IMR-90 (cell line): ENCODE data around the gene NOL9. TPM values are rescaled to one million over a fixed set of nuclear protein-coding genes. Genes with fewer than 3 reads are reported as not detected.

Experiments used
- ATAC-seq: fragments of 200-7000 bp; cut with Tn5 transposase; 2 replicates; pipeline ENCODE4 v1.9.1; 2020; ENCODE audit warnings: low read depth, mild to moderate bottlenecking, moderate library complexity
- BruUV-seq: library from RNA; stranded (reverse); fragments of 400-500 nt; replicated peaks from 2 replicates; lab custom pipeline; 2021; lab: Mats Ljungman, UMichigan
- CTCF ChIA-PET: fragments of 300-600 bp; formaldehyde crosslinking; extraction: SDS; loops from one replicate; lab custom pipeline; 2021; ENCODE audit warnings: antibody characterized with exemption; lab: Yijun Ruan, JAX
- POLR2A ChIA-PET: fragments of 300-600 bp; sonication (Branson Sonifier 250); formaldehyde crosslinking; loops from one replicate; lab custom pipeline; 2022; ENCODE audit warnings: antibody characterized with exemption; ENCODE audit not compliant: unreplicated experiment; lab: Charles Lee
- DNase-seq: peaks from one replicate; pipeline ENCODE4 v3.0.0; 2013
- H2AFZ ChIP-seq: replicated peaks from 2 replicates; pipeline ENCODE3; 2013; ENCODE audit warnings: low read length, mild to moderate bottlenecking; ENCODE audit not compliant: poor library complexity
- H2AK5ac ChIP-seq: 2 replicates; pipeline ENCODE4 v1.6.1; 2013; ENCODE audit warnings: low read depth, low read length, inconsistent platforms
- H2AK9ac ChIP-seq: replicated peaks from 2 replicates; pipeline ENCODE3; 2013; ENCODE audit warnings: mild to moderate bottlenecking, low read depth, low read length, moderate library complexity; ENCODE audit not compliant: poor library complexity
- H2BK120ac ChIP-seq: 2 replicates; pipeline ENCODE4 v1.6.1; 2013; ENCODE audit warnings: low read depth, low read length, inconsistent platforms
- H2BK15ac ChIP-seq: 3 replicates; pipeline ENCODE4 v1.6.1; 2013; ENCODE audit warnings: low read depth, low read length, inconsistent platforms
- H2BK20ac ChIP-seq: 2 replicates; pipeline ENCODE4 v1.6.1; 2013; ENCODE audit warnings: low read depth, mild to moderate bottlenecking, inconsistent platforms, low read length, moderate library complexity
- H2BK5ac ChIP-seq: 2 replicates; pipeline ENCODE4 v1.6.1; 2013; ENCODE audit warnings: mild to moderate bottlenecking, low read depth, low read length, inconsistent platforms; ENCODE audit not compliant: poor library complexity, severe bottlenecking
- H3K14ac ChIP-seq: replicated peaks from 2 replicates; pipeline ENCODE4 v1.6.1; 2013; ENCODE audit warnings: low read depth, low read length, inconsistent platforms
- H3K18ac ChIP-seq: 2 replicates; pipeline ENCODE4 v1.6.1; 2013; ENCODE audit warnings: low read depth, low read length, control low read depth
- H3K23ac ChIP-seq: 2 replicates; pipeline ENCODE4 v1.6.1; 2013; ENCODE audit warnings: low read depth, low read length, inconsistent platforms
- H3K27ac ChIP-seq: 2 replicates; pipeline ENCODE4 v1.5.1; 2013; ENCODE audit warnings: mild to moderate bottlenecking, control low read depth, low read length; ENCODE audit not compliant: insufficient read depth
- H3K27me3 ChIP-seq: 2 replicates; pipeline ENCODE4 v1.6.1; 2013; ENCODE audit warnings: low read length; ENCODE audit not compliant: control insufficient read depth, insufficient read depth
- H3K36me3 ChIP-seq: 2 replicates; pipeline ENCODE4 v1.6.1; 2013; ENCODE audit warnings: low read length, mixed read lengths; ENCODE audit not compliant: control insufficient read depth, insufficient read depth
- H3K4ac ChIP-seq: 2 replicates; pipeline ENCODE4 v1.6.1; 2013; ENCODE audit warnings: low read depth, low read length, inconsistent platforms
- H3K4me1 ChIP-seq: 2 replicates; pipeline ENCODE4 v1.6.1; 2013; ENCODE audit warnings: low read length, mixed read lengths; ENCODE audit not compliant: control insufficient read depth, insufficient read depth
- H3K4me2 ChIP-seq: 2 replicates; pipeline ENCODE4 v1.6.1; 2013; ENCODE audit warnings: low read depth, mild to moderate bottlenecking, control low read depth, low read length, moderate library complexity
- H3K4me3 ChIP-seq: 2 replicates; pipeline ENCODE4 v1.5.1; 2013; ENCODE audit warnings: low read depth, mild to moderate bottlenecking, control low read depth, low read length, moderate library complexity; ENCODE audit not compliant: insufficient read depth
- H3K56ac ChIP-seq: 2 replicates; pipeline ENCODE4 v1.6.1; 2013; ENCODE audit warnings: low read length, inconsistent platforms; ENCODE audit not compliant: insufficient read depth; ENCODE audit errors: extremely low read depth
- H3K79me1 ChIP-seq, 2 experiments: 2 replicates each; pipeline ENCODE4 v1.6.1; 2013; ENCODE audit warnings: low read length in 2 of 2, inconsistent platforms in 1 of 2, low read depth in 1 of 2
- H3K9ac ChIP-seq: 2 replicates; pipeline ENCODE4 v1.6.1; 2013; ENCODE audit warnings: low read depth, low read length, control low read depth
- H3K9me1 ChIP-seq: 2 replicates; pipeline ENCODE4 v1.6.1; 2013; ENCODE audit warnings: low read length, inconsistent platforms; ENCODE audit not compliant: insufficient read depth
- H3K9me3 ChIP-seq: 2 replicates; pipeline ENCODE4 v1.6.1; 2013; ENCODE audit warnings: low read length; ENCODE audit not compliant: control insufficient read depth, insufficient read depth
- H4K20me1 ChIP-seq: 2 replicates; pipeline ENCODE4 v1.6.1; 2013; ENCODE audit warnings: low read length, inconsistent platforms; ENCODE audit not compliant: insufficient read depth
- H4K5ac ChIP-seq: 2 replicates; pipeline ENCODE4 v1.6.1; 2013; ENCODE audit warnings: mild to moderate bottlenecking, low read depth, low read length, control low read depth
- H4K8ac ChIP-seq, 2 experiments: 2 replicates each; pipeline ENCODE4 v1.6.1; 2013; ENCODE audit warnings: low read depth in 2 of 2, low read length in 2 of 2, control low read depth in 1 of 2, inconsistent platforms in 1 of 2
- H4K91ac ChIP-seq: 2 replicates; pipeline ENCODE4 v1.6.1; 2013; ENCODE audit warnings: low read depth, low read length, inconsistent platforms; ENCODE audit not compliant: insufficient read depth
- FOS ChIP-seq: fragments of 150-350 bp; IDR thresholded peaks from 2 replicates; pipeline ENCODE4 v1.6.1; 2016; ENCODE audit warnings: low read depth, low read length
- WGBS, 2 experiments: methylation state at CpG; one replicate each; pipeline versions ENCODE4 v1.1.5 to v1.1.7; 2013; ENCODE audit warnings: missing lambda C conversion rate in 2 of 2; ENCODE audit not compliant: insufficient read length in 1 of 2; ENCODE audit errors: extremely low coverage in 2 of 2; 5-methylcytosine and 5-hydroxymethylcytosine counted together
- dilution Hi-C: fragments of 300-500 bp; cut with HindIII; formaldehyde crosslinking; loops from one replicate; pipeline ENCODE4 v1.14.3; 2018; ENCODE audit warnings: low sequenced_read_pairs; ENCODE audit not compliant: unreplicated experiment
- in situ Hi-C: fragments of 300-500 bp; cut with MboI; formaldehyde crosslinking; loops from 3 replicates; pipeline ENCODE4 v1.14.3; 2019; ENCODE audit warnings: low sequenced_read_pairs, inconsistent platforms, mixed read lengths
- intact Hi-C: fragments of 100-400 bp; cut with micrococcal nuclease; formaldehyde crosslinking; loops from 2 replicates; pipeline ENCODE4 v1.10.0; 2022
- polyA plus RNA-seq, 3 experiments: library from polyadenylated mRNA; depleted of rRNA; stranded (reverse); fragments of >200 nt; gene quantifications; 2 replicates each; pipeline ENCODE4 v1.2.3, GENCODE V29; 2012; ENCODE audit warnings: low replicate concordance in 1 of 3
- total RNA-seq: library from RNA; depleted of rRNA; stranded (reverse); fragments of >200 nt; gene quantifications from 2 replicates; pipeline ENCODE4 v1.2.3, GENCODE V29; 2012

Gene NOL9
- total and polyA plus RNA-seq, 2 of the 4 experiments (the other 2 are of a cell fraction), result 13.0 to 19.2 TPM

- Histone ChIP-seq H3K27ac (no peak overlapping the region), H2AFZ (no peak overlapping the region), H2AK9ac (no peak overlapping the region), H3K36me3 (no peaks in the 10 kb centered on the region), H3K18ac (no peak overlapping the region), H2BK120ac (no peak overlapping the region), H4K91ac (no peak overlapping the region), H3K27me3 (peaks cover 2% of the 10 kb centered on the region; the same call in 1 of the 2 replicates), H3K4me3 (no peak overlapping the region), H3K4ac (no peak overlapping the region), H3K23ac (no peak overlapping the region), H3K9me1 (peaks cover 6% of the 10 kb centered on the region; the same call in 1 of the 2 replicates), H4K20me1 (no peaks in the 10 kb centered on the region), H3K14ac (no peak overlapping the region), H2BK20ac (no peak overlapping the region), H3K79me1 (no peaks in the 10 kb centered on the region), H3K56ac (no peak overlapping the region), H3K4me1 (peaks cover 4% of the 10 kb centered on the region), H2BK5ac (no peak overlapping the region), H4K8ac (no peak overlapping the region), H4K5ac (no peak overlapping the region), H2BK15ac (no peak overlapping the region), H3K9me3 (no peaks in the 10 kb centered on the region), H3K4me2 (no peak overlapping the region), H3K9ac (no peak overlapping the region), H2AK5ac (no peak overlapping the region)
- no peak for TF ChIP-seq FOS
- WGBS, 2 experiments, result 84% methylated on average over 6 of the region's 19 CpGs; no CpG with 5 or more reads in 1 of the 2 experiments
- no peak for DNase-seq
- intact Hi-C loops (no loop called here), dilution Hi-C loops (no loop called here), in situ Hi-C loops (no loop called here)
- no TSS peak for BruUV-seq
- ChIA-PET POLR2A (no interaction called here), CTCF (interaction anchor here (1.7 kb wide), 1 partner anchor 11 kb away, joined by 6 read pairs; no protein-coding TSS in a partner anchor)
- ATAC-seq, result no peak
Measured at GRCh38 chr1:6512245-6512907, 41.9 kb downstream of the NOL9 start.
